Liver (tissue), 9 donors: ENCODE measurements around the gene MICAL3. TPM values are rescaled to one million over a fixed set of nuclear protein-coding genes. Genes with fewer than 3 reads are reported as not detected.
"Not testable (repeated sequence)": the region's sequence is repeated elsewhere in the genome, so short reads cannot be mapped to it uniquely, and the experiment has no call there.

Experiments used
- DNase-seq: peaks from one replicate; pipeline ENCODE4 v3.0.0-alpha.2; 2017; ENCODE audit warnings: low spot score
- H3K27ac ChIP-seq, 2 donors: one replicate each; pipeline ENCODE4 v1.7.0; 2013; ENCODE audit warnings: inconsistent platforms in 2 of 2, low read length in 2 of 2, control low read depth in 1 of 2, low read depth in 1 of 2, mild to moderate bottlenecking in 1 of 2
- H3K27me3 ChIP-seq, 4 donors: one replicate each; pipeline versions ENCODE4 v1.6.1 to v1.7.0; 2013; ENCODE audit warnings: low read length in 3 of 4, inconsistent platforms in 1 of 4, mild to moderate bottlenecking in 1 of 4, moderate library complexity in 1 of 4; ENCODE audit not compliant: control insufficient read depth in 4 of 4, insufficient read depth in 4 of 4
- H3K36me3 ChIP-seq, 4 donors: one replicate each; pipeline versions ENCODE4 v1.6.1 to v1.7.0; 2013; ENCODE audit warnings: low read length in 3 of 4, mild to moderate bottlenecking in 3 of 4, low read depth in 1 of 4, moderate library complexity in 1 of 4; ENCODE audit not compliant: control insufficient read depth in 4 of 4, insufficient read depth in 3 of 4
- H3K4me1 ChIP-seq, 4 donors: one replicate each; pipeline versions ENCODE4 v1.6.1 to v1.7.0; 2013; ENCODE audit warnings: low read length in 3 of 4, mild to moderate bottlenecking in 3 of 4, moderate library complexity in 1 of 4; ENCODE audit not compliant: control insufficient read depth in 4 of 4, insufficient read depth in 4 of 4
- H3K4me3 ChIP-seq, 3 donors: one replicate each; pipeline versions ENCODE4 v1.6.1 to v1.7.0; 2013; ENCODE audit warnings: low read length in 3 of 3, control low read depth in 1 of 3, low read depth in 1 of 3, mild to moderate bottlenecking in 1 of 3
- H3K9ac ChIP-seq, 2 donors: one replicate each; pipeline ENCODE4 v1.7.0; 2013; ENCODE audit warnings: low read length in 2 of 2, mild to moderate bottlenecking in 2 of 2, moderate library complexity in 2 of 2, control low read depth in 1 of 2, low read depth in 1 of 2
- H3K9me3 ChIP-seq, 4 donors: one replicate each; pipeline versions ENCODE4 v1.6.1 to v1.7.0; 2013; ENCODE audit warnings: low read length in 3 of 4; ENCODE audit not compliant: control insufficient read depth in 4 of 4
- ATF3 ChIP-seq: IDR thresholded peaks from 2 replicates; pipeline ENCODE4 v1.6.1; 2016; ENCODE audit warnings: antibody characterized with exemption
- CTCF ChIP-seq: fragments of 150-350 bp; IDR thresholded peaks from 2 replicates; pipeline ENCODE4 v1.5.1; 2017; ENCODE audit warnings: improper control_type of control experiment, low read depth, low read length; ENCODE audit not compliant: missing input control
- EGR1 ChIP-seq, 2 donors: IDR thresholded peaks; 2 replicates each; pipeline ENCODE4 v1.6.1; 2016 to 2018; ENCODE audit warnings: antibody characterized with exemption in 2 of 2, low read depth in 2 of 2
- FOXA1 ChIP-seq: IDR thresholded peaks from 2 replicates; pipeline ENCODE4 v1.6.1; 2016; ENCODE audit warnings: antibody characterized with exemption
- FOXA2 ChIP-seq: IDR thresholded peaks from 2 replicates; pipeline ENCODE4 v1.6.1; 2016; ENCODE audit warnings: antibody characterized with exemption
- GABPA ChIP-seq, 2 donors: IDR thresholded peaks in 1 of 2; conservative IDR thresholded peaks in 1 of 2; 2 replicates each; pipeline ENCODE4 v1.6.1; 2016; ENCODE audit warnings: antibody characterized with exemption in 2 of 2, mild to moderate bottlenecking in 1 of 2, moderate library complexity in 1 of 2
- HNF4A ChIP-seq, 2 donors: conservative IDR thresholded peaks; 2 replicates each; pipeline ENCODE4 v1.6.1; 2016; ENCODE audit warnings: antibody characterized with exemption in 2 of 2, mild to moderate bottlenecking in 2 of 2
- HNF4G ChIP-seq: IDR thresholded peaks from 2 replicates; pipeline ENCODE4 v1.6.1; 2016; ENCODE audit warnings: antibody characterized with exemption
- JUND ChIP-seq, 2 donors: IDR thresholded peaks; 2 replicates each; pipeline ENCODE4 v1.6.1; 2016; ENCODE audit warnings: antibody characterized with exemption in 2 of 2
- MAX ChIP-seq: IDR thresholded peaks from 2 replicates; pipeline ENCODE4 v1.6.1; 2016; ENCODE audit warnings: antibody characterized with exemption
- NR2F2 ChIP-seq: IDR thresholded peaks from 2 replicates; pipeline ENCODE4 v1.6.1; 2016; ENCODE audit warnings: antibody characterized with exemption
- RAD21 ChIP-seq, 2 donors: IDR thresholded peaks; 2 replicates each; pipeline ENCODE4 v1.6.1; 2016; ENCODE audit warnings: antibody characterized with exemption in 2 of 2, mild to moderate bottlenecking in 2 of 2
- REST ChIP-seq: IDR thresholded peaks from 2 replicates; pipeline ENCODE4 v1.6.1; 2016; ENCODE audit warnings: antibody characterized with exemption, mild to moderate bottlenecking
- RXRA ChIP-seq, 2 donors: IDR thresholded peaks; 2 replicates each; pipeline ENCODE4 v1.6.1; 2017 to 2018; ENCODE audit warnings: antibody characterized with exemption in 2 of 2, mild to moderate bottlenecking in 1 of 2
- SP1 ChIP-seq: IDR thresholded peaks from 2 replicates; pipeline ENCODE4 v1.6.1; 2018; ENCODE audit warnings: antibody characterized with exemption, mild to moderate bottlenecking
- TAF1 ChIP-seq: conservative IDR thresholded peaks from 2 replicates; pipeline ENCODE4 v1.6.1; 2016; ENCODE audit warnings: antibody characterized with exemption, mild to moderate bottlenecking
- YY1 ChIP-seq: IDR thresholded peaks from 2 replicates; pipeline ENCODE4 v1.6.1; 2016; ENCODE audit warnings: antibody characterized with exemption, mild to moderate bottlenecking
- ZBTB33 ChIP-seq: IDR thresholded peaks from 2 replicates; pipeline ENCODE4 v1.6.1; 2016; ENCODE audit warnings: antibody characterized with exemption
- WGBS: extraction: QIAGEN DNeasy Blood & Tissue Kit; methylation state at CpG from one replicate; pipeline ENCODE4 v1.1.7; 2013; 5-methylcytosine and 5-hydroxymethylcytosine counted together
- polyA plus RNA-seq, 2 donors: library from polyadenylated mRNA; stranded (reverse) in 1 of 2; unstranded in 1 of 2; fragments of 200-250 nt in 1 of 2; fragments of >200 nt in 1 of 2; fragmentation: Nextera tagmentation in 1 of 2; extraction: Ambion mirVana in 1 of 2; gene quantifications; one replicate each; pipeline versions ENCODE4 v1.2.1 to v1.2.3, GENCODE V29; 2013 to 2015
- total RNA-seq, 2 donors: library from RNA; depleted of rRNA; stranded (reverse); fragments of >200 nt; gene quantifications; one replicate each; pipeline ENCODE4 v1.2.3, GENCODE V29; 2014
- donor health status: healthy.
- donor health status: healthy.
- donor health status: healthy.
- donor health status: healthy.
- donor health status: healthy.

The MICAL3 gene
- total and polyA plus RNA-seq, 4 donors: 6.4 to 38.4 (median 23.4) TPM

GRCh38 chr22:17997456-17997855 lies 26.9 kb downstream of the MICAL3 start:
- Histone ChIP-seq H3K9me3 (no peaks in the 10 kb centered on the region), H3K9ac (no peak overlapping the region)

GRCh38 chr22:17995256-17995655 lies 29.1 kb downstream of the MICAL3 start:
- not testable (repeated sequence) for H3K9ac ChIP-seq, DNase-seq, H3K27me3 ChIP-seq, H3K36me3 ChIP-seq, H3K4me3 ChIP-seq, H3K9me3 ChIP-seq, H3K27ac ChIP-seq
- peaks cover 10 to 39% (median 23%) of the 10 kb centered on the region in 4 donors for H3K4me1 ChIP-seq
- 98% methylated on average over 6 of the region's 6 CpGs for WGBS

More at GRCh38 chr22:17997456-17997855, 26.9 kb downstream of the MICAL3 start:
- H3K36me3 ChIP-seq: no peaks in the 10 kb centered on the region
- no peak overlapping the region for H3K4me3 ChIP-seq
- H3K27ac ChIP-seq: no peak overlapping the region
- TF ChIP-seq YY1: no peak
- no peak for TF ChIP-seq RAD21 (IDR thresholded peaks at IDR 0.05)
- TF ChIP-seq TAF1: no peak
- no peak for TF ChIP-seq RXRA (IDR thresholded peaks at IDR 0.05)
- no peak for TF ChIP-seq HNF4A (conservative IDR thresholded peaks at IDR 0.05)
- TF ChIP-seq GABPA (IDR thresholded peaks at IDR 0.05 in 1 of 2, conservative IDR thresholded peaks at IDR 0.05 in 1 of 2): no peak
- no peak for TF ChIP-seq MAX
- no peak for TF ChIP-seq ATF3
- no peak for TF ChIP-seq ZBTB33
- no peak for TF ChIP-seq FOXA1
- TF ChIP-seq NR2F2: no peak
- no peak for TF ChIP-seq FOXA2
- no peak for TF ChIP-seq HNF4G
- no peak for TF ChIP-seq REST
- no peak for TF ChIP-seq CTCF
- no peak for TF ChIP-seq SP1
- no peak for TF ChIP-seq EGR1 (IDR thresholded peaks at IDR 0.05; ENCODE audit: low read depth in 2 of 2)
- TF ChIP-seq JUND (IDR thresholded peaks at IDR 0.05): no peak
- peaks cover 8 to 33% (median 21%) of the 10 kb centered on the region in 4 donors for H3K4me1 ChIP-seq
- H3K27me3 ChIP-seq: no peaks in the 10 kb centered on the region
- WGBS: 89% methylated on average over 5 of the region's 5 CpGs
- no peak for DNase-seq
